Dermis microvascular lymphatic vessel endothelial cell (primary cell): ENCODE measurements around the gene STK24. TPM values are rescaled to one million over a fixed set of nuclear protein-coding genes. Genes with fewer than 3 reads are reported as not detected.
"Not testable (repeated sequence)": the region's sequence is repeated elsewhere in the genome, so short reads cannot be mapped to it uniquely, and the experiment has no call there.

Experiments used
- DNase-seq, 2 donors: peaks; one replicate each; pipeline versions ENCODE4 v3.0.0 to v3.0.0-alpha.2; 2010; ENCODE audit warnings: low read depth in 2 of 2
- total RNA-seq: library from RNA; depleted of rRNA; stranded (reverse); fragments of >200 nt; gene quantifications from 2 replicates; pipeline ENCODE4 v1.2.1, GENCODE V29; 2014

STK24 gene
- total RNA-seq, 1 donor from 2014 or later = 34.0 TPM

GRCh38 chr13:98582947-98583346 lies 6.0 kb upstream of the STK24 start:
- DNase-seq = no peak

DNA sequence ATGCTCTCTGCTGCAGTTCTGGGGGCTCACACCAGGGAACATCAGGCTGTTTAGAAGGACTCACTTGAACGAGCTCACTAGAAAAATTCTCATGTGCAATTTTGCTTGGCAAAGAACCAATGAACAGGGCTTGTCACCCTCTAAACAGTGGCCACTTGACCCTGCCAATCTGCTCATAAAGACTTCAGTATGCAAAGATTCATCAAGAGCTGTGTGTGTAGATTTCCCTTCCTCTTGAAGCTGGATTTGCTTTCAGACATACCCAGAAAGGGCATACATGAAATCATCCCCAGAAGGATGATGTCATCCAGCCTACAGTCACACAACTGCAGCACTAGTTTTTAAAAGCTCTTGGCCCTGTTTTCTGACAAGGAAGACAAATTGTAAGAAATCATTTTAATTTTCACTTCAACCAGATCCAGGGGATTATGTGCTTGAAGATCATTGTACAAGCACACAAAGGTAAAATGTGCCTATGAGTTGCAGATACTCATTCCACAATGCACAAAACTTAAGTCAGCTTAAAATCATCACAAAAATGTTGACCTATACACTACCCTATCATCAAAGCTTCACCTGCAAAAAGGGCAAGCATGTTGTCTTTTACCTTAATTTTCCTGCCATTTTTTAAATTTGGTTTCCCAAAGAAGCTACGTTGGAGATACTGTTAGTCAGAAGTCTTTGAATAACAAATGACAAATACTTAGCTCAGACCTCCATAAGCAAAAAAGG lies 5.2 kb upstream of the STK24 start:
- peak in 1 of 2 donors; percentile 29 for DNase-seq

DNA sequence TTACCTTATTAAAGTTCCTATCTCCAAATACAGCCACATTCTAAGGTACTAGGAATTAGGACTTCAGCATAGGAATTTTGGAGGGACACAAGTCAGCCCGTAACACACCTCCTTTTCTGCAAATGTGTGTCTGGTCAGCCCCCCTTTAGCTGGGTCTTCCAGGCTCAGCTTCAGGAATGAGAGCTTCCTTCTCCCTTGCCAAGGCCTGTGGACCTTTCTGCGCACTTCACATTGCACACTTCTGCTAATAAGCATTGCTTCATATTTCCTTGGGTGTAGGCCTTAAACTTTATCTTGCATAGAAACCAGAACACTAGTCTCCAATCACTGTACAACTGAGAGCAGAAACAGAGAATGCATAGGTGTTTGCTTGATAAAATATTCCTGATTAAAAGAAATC lies 4.5 kb upstream of the STK24 start:
- no peak for DNase-seq

DNA sequence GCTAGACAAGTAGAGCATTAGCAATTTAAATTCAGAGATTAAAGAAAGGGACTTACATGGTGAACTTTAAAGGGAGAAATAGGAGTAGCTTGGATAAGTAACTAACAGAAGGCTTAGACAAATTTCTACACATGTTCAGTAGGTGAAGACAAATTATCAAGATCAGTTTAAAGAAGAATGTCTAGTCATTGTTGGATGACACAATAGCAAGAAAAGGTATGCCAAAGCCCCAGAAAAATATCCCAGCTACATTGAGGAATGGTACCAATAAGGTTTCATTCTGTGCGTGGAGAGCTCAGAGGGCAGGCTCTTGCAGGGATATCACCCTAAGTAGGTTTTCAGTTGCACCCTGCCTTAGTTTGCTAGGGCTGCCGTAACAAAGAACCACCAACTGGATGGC lies 3.5 kb upstream of the STK24 start:
- DNase-seq = no peak

GRCh38 chr13:98577836-98578285 lies 954 bp upstream of the STK24 start:
- no peak for DNase-seq

- peak in 1 of 2 donors; percentile 45 for DNase-seq
Observed at GRCh38 chr13:98576200-98576945, 534 bp downstream of the STK24 start.

GRCh38 chr13:98575904-98576199 lies 1.1 kb downstream of the STK24 start:
- DNase-seq = no peak

DNA sequence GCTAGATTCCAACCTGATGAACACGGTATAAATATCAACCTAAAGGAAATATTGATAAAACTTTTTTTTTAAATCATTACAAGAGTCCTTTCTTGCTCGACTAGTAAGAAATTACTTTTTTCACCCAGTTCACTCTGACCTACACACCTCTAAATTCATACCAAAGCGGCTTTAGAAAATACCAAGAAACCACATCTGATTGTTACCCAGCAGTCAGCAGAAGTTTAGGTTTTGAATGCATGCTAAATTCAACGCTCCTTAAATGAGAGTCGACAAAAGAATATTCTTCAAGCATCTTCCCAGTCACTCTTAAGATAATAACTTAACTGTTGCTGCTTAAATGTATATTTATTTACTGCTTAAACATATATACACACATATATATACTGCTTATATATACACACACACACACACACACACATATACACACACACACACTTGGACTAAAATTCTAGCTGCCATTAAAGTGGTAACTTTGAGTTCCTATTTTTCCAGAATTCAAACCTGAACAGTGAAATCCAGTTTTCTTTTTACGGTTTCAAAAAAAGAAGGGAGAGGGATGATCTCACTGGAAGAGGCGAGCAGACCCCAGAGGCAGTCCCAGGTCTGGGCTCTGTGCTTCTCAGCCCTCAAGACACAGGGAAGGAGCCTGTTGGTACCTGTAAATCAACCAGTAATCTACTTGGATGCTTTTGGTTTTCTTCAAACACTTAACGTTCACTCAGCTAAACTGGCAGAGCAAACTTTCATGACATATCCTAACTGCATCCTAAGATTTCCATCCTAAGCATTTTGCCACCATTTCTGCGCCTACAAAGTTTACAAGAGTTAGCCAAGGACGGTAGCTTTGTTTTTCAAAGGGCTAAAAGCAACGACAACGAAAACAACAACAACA lies 1.7 kb downstream of the STK24 start:
- DNase-seq = peak in 1 of 2 donors; percentile 28

DNA sequence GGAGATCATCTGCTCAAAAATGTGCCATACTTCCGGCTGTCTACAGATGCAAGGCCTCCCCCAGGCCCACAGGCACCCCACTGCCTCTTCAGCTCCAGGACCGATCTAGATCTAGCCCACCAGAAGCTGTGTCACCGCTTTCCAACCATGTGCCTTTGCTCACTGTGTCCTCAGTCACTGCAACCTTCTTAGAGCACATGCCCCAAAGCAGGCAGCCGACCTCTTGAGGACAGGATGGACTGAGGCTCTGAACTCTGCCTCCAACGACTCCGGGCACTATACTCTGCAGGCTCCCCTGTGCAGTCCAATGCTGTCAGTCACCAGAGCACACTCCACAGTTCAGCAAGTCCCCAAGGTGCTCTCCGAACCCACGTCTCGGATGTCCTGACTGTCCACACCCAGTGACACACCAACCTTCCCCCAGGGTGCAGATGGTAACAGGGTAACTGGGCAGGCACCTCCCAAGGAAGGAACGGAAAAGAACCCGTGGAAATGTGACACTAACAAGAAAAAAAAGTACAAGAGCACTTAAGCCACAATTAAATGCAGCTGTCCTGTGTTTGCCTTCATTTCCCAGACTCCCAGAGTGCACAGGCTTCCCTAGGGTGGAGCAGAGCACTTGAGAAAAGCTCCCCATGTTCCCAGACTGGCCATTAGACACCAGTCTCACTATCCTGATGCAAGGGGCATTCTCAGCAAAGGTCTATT lies 4.8 kb downstream of the STK24 start:
- DNase-seq = peak in 1 of 2 donors; percentile 26

GRCh38 chr13:98570929-98571372 lies 6.0 kb downstream of the STK24 start:
- peak; percentile 59 to 76 for DNase-seq

- not testable (repeated sequence) for DNase-seq
Observed at GRCh38 chr13:98569494-98570367, 7.2 kb downstream of the STK24 start.

DNA sequence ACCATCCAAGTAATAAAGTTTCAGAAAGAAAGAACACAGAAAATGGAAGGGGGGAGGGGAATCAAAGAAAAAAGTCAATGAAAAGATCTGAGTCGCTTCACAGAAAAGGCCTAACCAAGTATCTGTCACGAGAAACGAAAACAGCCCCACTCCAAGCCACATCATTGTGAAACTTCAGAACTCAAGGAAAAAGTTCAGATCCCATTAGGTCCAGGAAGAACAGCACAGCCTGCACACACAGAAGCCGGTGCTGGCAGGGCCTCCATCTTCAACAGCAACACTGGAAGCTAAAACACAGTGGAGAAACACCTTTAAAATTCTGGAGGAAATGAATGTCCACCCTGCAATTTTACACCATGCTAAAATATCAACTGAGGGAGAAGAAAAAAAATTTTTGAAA lies 8.0 kb downstream of the STK24 start:
- no peak for DNase-seq

GRCh38 chr13:98567140-98567539 lies 9.8 kb downstream of the STK24 start:
- DNase-seq = no peak

DNA sequence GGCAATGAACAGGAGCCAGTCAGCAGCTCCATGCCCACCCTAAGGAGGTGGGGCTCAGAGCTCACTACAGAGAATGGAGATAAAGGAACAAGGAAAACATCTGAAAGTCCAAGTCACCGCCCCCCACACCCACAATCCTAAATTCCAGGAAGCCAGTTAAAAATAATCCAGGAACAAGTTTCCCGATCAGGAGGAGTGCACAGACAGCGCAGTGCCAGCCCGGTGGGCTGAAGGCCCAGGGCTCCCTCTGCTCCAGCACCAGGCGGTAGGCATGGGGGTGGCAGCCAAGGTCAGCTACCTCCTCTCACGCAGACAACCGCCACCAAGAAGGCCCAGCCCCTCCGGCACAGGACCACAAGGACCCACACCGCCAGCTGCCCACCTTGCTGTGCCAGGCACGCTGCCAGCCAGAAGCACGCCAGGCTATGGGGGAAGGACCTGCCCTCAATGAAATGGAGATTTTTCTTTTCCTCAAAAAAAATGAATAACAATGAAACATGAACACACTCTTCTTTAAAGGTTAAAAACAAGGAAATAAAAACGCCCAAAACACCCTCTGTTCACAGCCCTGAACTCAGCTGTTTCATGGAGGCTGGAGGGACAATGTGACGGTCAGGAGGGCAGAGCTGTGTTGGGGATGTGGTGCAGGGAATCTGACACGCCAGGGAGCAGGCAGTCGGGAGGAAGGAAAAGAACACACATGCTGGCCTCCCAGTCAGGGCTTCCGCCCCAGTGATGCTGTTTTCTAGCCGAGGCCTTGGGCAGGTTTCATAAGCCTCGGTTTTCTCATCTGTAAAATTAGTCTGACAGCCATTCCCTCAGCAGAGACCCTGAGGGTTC lies 11.0 kb downstream of the STK24 start:
- DNase-seq = peak; percentile 74 to 85

GRCh38 chr13:98564204-98564603 lies 12.7 kb downstream of the STK24 start:
- no peak for DNase-seq

DNA sequence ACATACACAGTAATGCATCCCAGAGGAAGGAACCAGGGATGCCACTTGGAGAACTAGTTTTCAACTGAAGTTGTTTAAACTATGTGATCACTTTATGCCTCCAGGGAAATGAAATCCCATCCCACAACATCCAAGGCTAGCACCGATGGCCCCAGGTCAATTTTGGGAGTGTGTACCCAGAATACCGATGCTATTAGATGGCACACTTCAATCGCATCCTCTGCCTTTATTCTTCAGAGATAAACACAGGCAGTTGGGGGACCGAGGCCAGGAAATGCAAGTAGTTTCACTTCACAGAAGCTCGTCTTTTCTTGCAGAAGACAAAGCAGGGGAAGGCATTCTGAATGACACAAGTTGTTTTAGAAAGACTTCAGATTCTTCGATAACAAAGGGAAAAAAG lies 13.8 kb downstream of the STK24 start:
- DNase-seq = no peak

GRCh38 chr13:98559169-98559568 lies 17.7 kb downstream of the STK24 start:
- no peak for DNase-seq

DNA sequence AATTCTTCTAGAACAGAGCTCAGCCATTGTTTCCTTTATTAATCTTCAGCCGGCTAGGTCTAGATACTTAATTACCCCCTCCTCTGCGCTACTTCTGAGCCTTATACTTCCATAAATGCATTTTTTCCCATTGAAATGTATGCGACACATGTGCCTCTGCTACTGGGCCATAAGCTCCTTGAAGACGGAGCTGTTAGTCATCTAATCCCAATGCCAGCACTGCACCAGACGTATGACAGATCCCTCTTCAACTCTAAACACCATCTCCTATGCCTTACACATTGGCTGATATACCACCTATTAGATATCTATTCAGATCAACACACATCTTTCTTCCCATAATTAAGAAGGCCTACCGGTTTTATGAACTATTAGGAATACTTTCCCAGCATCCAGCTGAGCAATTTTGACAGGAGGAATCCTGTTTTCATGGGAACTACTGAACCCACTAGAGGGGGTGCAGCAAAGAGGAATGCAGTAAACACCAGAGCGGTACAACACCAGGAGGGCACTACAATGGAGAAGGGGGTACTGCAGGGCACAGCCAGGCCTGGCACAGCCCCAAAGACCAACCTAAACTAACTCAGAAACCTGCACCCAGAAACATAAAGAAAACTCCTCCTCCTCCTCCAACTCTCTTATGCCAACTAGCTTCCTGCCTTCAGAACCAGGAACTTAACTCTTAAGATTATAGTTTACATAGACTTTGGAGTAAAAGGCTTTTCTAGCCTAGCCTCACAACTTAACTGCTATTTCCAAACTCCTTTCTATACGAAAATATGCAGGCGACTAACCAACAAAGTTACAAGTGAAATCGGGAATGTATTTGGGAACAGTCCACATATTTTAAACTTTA lies 18.7 kb downstream of the STK24 start:
- DNase-seq = no peak
